Adrenal gland (tissue), 12 donors: ENCODE results near the gene RFXAP. TPM values are rescaled to one million over a fixed set of nuclear protein-coding genes. Genes with fewer than 3 reads are reported as not detected.

Experiments
- DNase-seq, 7 donors: peaks; one replicate each; pipeline ENCODE4 v3.0.0-alpha.2; 2019 to 2020
- H3K27ac ChIP-seq, 5 donors: fragments of 200-600 bp; sonication (generic) in 4 of 5; 1 replicate in 3 of 5; 2 replicates in 2 of 5; pipeline versions ENCODE4 v1.5.1 to v1.8.0; 2016 to 2020; ENCODE audit warnings: mild to moderate bottlenecking in 1 of 5
- H3K27me3 ChIP-seq: fragments of 200-600 bp; 2 replicates; pipeline ENCODE4 v1.8.0; 2021
- H3K36me3 ChIP-seq, 2 donors: fragments of 200-600 bp; replicated peaks in 1 of 2; 1 replicate in 1 of 2; 2 replicates in 1 of 2; pipeline versions ENCODE4 v1.5.1 to v1.8.0; 2018 to 2022
- H3K4me1 ChIP-seq, 2 donors: fragments of 200-600 bp; replicated peaks in 1 of 2; 1 replicate in 1 of 2; 2 replicates in 1 of 2; pipeline versions ENCODE4 v1.5.1 to v1.8.0; 2018 to 2021
- H3K4me3 ChIP-seq, 4 donors: fragments of 200-600 bp; sonication (generic) in 3 of 4; one replicate each; pipeline ENCODE4 v1.5.1; 2016 to 2018
- H3K9me3 ChIP-seq, 3 donors: fragments of 200-600 bp; sonication (generic) in 1 of 3; replicated peaks in 1 of 3; 1 replicate in 2 of 3; 2 replicates in 1 of 3; pipeline versions ENCODE4 v1.5.1 to v1.8.0; 2016 to 2021
- POLR2A ChIP-seq, 2 donors: fragments of 450-650 bp; IDR thresholded peaks; one replicate each; pipeline ENCODE4 v1.6.1; 2017; ENCODE audit warnings: antibody characterized with exemption in 2 of 2, mild to moderate bottlenecking in 2 of 2, moderate library complexity in 1 of 2
- WGBS, 4 donors: extraction: QIAGEN DNeasy Blood & Tissue Kit in 2 of 4; methylation state at CpG; one replicate each; pipeline versions ENCODE4 v1.1.5 to v1.1.7; 2013 to 2017; 5-methylcytosine and 5-hydroxymethylcytosine counted together
- intact Hi-C, 2 donors: fragments of 100-400 bp; cut with DNase I; formaldehyde crosslinking; loops; one replicate each; pipeline versions ENCODE4 v1.14.1 to v1.15.0; 2022 to 2023
- polyA plus RNA-seq, 3 donors: library from polyadenylated mRNA; stranded (reverse); fragments of 200-250 nt in 2 of 3; fragments of 350-450 nt in 1 of 3; fragmentation: Illumina TruSeq in 1 of 3; extraction: RNeasy Lipid Tissue Mini Kit (QIAGEN cat#74804) in 1 of 3; gene quantifications; one replicate each; pipeline ENCODE4 v1.2.3, GENCODE V29; 2013 to 2014
- total RNA-seq, 9 donors: library from RNA; depleted of rRNA in 4 of 9; stranded (reverse); fragments of >200 nt in 4 of 9; fragments of 120-200 nt in 1 of 9; fragmentation: NEBNext Ultra II Directional in 1 of 9; extraction: Animal tissue kit (Norgen Biotek cat#: 25700) in 1 of 9; gene quantifications; one replicate each; pipeline versions ENCODE4 v1.1.0 to v1.2.4, GENCODE V29; 2013 to 2023
- TF ChIP-seq, protein P1 (sequence below), 6 experiments: fragments of 450-650 bp in 4 of 6; fragments of 200-600 bp in 2 of 6; sonication (generic) in 1 of 6; IDR thresholded peaks; 1 replicate in 5 of 6; 2 replicates in 1 of 6; pipeline versions ENCODE4 v1.5.1 to v1.8.0; 2016 to 2021; ENCODE audit warnings: antibody characterized with exemption in 6 of 6, mild to moderate bottlenecking in 2 of 6, moderate library complexity in 1 of 6
- donor health status: healthy with polysubstance abuse.
- donor health status: Bipolar disorder and iron deficiency.
- donor health status: DM: yes; HTN: yes; CAD: no.
- donor health status: DM: no; HTN: no; CAD: no.
- donor health status: DM: no; HTN: no; CAD: no.
- donor health status: DM: yes; HTN: yes; CAD: no.

RFXAP gene
- total and polyA plus RNA-seq, 12 donors = 1.1 to 4.9 (median 2.1) TPM

DNA sequence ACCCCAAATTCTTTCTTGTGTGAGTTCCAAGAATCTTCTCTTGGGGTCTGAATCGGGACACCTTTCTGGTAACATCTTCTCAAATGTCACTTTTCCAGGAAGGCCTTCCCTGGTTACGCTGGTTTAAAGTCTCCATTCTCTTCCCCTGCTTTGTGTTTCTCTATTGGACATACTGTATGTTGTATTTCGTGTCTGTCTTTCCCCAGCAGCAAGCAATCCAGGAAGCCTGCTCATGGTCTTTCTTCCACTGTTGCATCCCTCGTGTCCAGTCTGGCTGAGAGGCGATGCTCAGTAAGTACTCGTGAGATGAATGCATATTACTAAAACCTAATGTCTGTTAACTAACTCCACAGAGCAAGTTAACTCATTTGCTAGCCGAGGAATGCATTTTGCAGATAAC, 43.7 kb downstream of the RFXAP start:
- WGBS, 4 donors = 83 to 87% (median 87%) methylated on average over 7 of the region's 7 CpGs
- no peak overlapping the region for H3K4me3 ChIP-seq
- TF ChIP-seq, protein P1, sequence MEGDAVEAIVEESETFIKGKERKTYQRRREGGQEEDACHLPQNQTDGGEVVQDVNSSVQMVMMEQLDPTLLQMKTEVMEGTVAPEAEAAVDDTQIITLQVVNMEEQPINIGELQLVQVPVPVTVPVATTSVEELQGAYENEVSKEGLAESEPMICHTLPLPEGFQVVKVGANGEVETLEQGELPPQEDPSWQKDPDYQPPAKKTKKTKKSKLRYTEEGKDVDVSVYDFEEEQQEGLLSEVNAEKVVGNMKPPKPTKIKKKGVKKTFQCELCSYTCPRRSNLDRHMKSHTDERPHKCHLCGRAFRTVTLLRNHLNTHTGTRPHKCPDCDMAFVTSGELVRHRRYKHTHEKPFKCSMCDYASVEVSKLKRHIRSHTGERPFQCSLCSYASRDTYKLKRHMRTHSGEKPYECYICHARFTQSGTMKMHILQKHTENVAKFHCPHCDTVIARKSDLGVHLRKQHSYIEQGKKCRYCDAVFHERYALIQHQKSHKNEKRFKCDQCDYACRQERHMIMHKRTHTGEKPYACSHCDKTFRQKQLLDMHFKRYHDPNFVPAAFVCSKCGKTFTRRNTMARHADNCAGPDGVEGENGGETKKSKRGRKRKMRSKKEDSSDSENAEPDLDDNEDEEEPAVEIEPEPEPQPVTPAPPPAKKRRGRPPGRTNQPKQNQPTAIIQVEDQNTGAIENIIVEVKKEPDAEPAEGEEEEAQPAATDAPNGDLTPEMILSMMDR (IDR thresholded peaks at IDR 0.05) = no peak
- no peak for TF ChIP-seq POLR2A (IDR thresholded peaks at IDR 0.05)
- no peak for DNase-seq
- no peaks in the 10 kb centered on the region for H3K9me3 ChIP-seq
- H3K36me3 ChIP-seq = no peaks in the 10 kb centered on the region
- no peak overlapping the region for H3K27ac ChIP-seq
- no peaks in the 10 kb centered on the region for H3K27me3 ChIP-seq
- no peaks in the 10 kb centered on the region for H3K4me1 ChIP-seq
- intact Hi-C loops = no loop called here

DNA sequence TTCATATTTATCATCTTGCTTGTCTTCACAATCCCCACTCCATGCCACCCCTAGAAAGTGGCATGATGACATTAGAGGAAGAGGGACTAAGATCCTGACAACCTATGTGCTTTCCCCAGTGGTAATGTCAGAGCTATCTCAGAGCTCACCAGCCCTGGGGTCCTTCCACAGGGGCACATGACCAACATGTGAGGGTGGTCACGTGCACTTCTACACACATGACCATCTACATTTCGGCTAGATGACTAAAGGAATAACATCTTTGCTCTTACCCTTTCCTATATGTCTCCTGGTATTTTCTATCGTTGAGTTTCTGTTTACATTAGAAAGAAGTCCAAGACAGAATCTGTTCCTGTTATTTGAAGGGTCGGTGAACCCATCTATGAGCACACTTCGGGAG, 46.2 kb downstream of the RFXAP start:
- TF ChIP-seq, protein P1 (IDR thresholded peaks at IDR 0.05) = no peak
- no peak for TF ChIP-seq POLR2A (IDR thresholded peaks at IDR 0.05)
- H3K27me3 ChIP-seq = no peaks in the 10 kb centered on the region
- no peaks in the 10 kb centered on the region for H3K9me3 ChIP-seq
- no peaks in the 10 kb centered on the region for H3K36me3 ChIP-seq
- no peak overlapping the region for H3K27ac ChIP-seq
- 82 to 88% (median 86%) methylated on average over 5 of the region's 5 CpGs for WGBS, 4 donors
- intact Hi-C loops = no loop called here
- no peak overlapping the region for H3K4me3 ChIP-seq
- H3K4me1 ChIP-seq = no peaks in the 10 kb centered on the region
- DNase-seq = no peak

DNA sequence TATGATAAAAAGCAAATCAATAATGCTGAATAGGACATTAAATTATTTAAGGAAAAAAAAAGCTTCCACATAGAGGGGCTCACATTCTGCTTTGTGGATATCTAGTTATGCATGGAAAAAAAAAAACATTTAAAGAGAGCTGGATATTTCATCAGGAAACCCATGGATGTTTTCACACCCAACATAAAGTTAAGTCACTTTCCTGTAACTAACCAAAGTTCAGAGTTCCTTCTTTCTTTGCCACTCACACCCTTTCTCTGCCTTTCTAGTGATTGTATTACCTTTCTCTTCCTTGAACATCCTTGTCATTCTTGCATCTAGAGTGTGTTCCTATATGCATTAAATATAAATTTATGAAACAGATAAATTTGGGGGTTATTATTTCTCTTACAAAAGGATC, 47.2 kb downstream of the RFXAP start:
- Histone ChIP-seq H3K9me3 (no peaks in the 10 kb centered on the region), H3K4me1 (no peaks in the 10 kb centered on the region), H3K27me3 (no peaks in the 10 kb centered on the region), H3K4me3 (no peak overlapping the region), H3K36me3 (no peaks in the 10 kb centered on the region), H3K27ac (no peak overlapping the region)
- DNase-seq = no peak
- intact Hi-C loops = no loop called here
- TF ChIP-seq, protein P1 (IDR thresholded peaks at IDR 0.05) = no peak
- no peak for TF ChIP-seq POLR2A (IDR thresholded peaks at IDR 0.05)

DNA sequence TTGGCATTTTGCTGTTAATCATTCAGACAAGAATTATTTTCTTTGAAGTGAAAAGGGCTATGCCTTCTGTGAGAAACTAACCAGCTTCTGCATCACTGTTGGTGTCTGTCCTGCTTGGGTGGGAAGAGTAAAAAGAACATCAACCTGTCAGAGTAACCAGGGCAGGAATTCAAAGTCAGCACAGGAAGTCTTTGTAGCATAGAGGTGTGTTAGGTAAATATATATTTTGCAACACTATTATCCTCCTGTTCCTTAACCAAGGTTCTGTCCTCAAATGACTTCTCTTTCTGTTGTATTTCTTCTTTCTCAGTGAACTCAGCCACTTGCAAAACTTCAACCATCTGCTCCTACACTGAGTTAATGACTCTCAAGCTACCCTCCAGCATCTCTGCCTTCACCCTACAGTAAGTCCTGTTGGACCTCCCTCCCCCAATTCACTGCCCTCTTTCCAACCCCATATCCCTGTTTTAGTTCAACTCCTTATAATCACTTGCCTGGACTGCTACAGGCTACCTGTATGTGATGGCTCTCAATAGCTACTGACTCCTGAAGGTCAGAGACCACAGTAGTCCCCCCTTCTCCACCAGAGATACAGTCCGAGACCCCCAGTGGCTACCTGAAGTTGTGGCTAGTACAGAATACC, 51.1 kb downstream of the RFXAP start:
- Histone ChIP-seq H3K27ac (no peak overlapping the region), H3K4me3 (no peak overlapping the region), H3K27me3 (no peaks in the 10 kb centered on the region), H3K4me1 (no peaks in the 10 kb centered on the region), H3K9me3 (no peaks in the 10 kb centered on the region), H3K36me3 (no peaks in the 10 kb centered on the region)
- intact Hi-C loops = no loop called here
- TF ChIP-seq POLR2A (IDR thresholded peaks at IDR 0.05) = no peak
- TF ChIP-seq, protein P1 (IDR thresholded peaks at IDR 0.05) = no peak
- WGBS, 4 donors = 71 to 82% (median 80%) methylated on average over 1 of the region's 1 CpG
- DNase-seq = no peak
